Ectodermal cell (in vitro differentiated cells): Measurements from ENCODE around the gene BLCAP.
"Not testable (repeated sequence)": the region's sequence is repeated elsewhere in the genome, so short reads cannot be mapped to it uniquely, and the experiment has no call there.

Source experiments
- H3K27ac ChIP-seq: 2 replicates; pipeline ENCODE4 v1.7.0; 2013; ENCODE audit warnings: mild to moderate bottlenecking, low read depth, low read length; ENCODE audit not compliant: insufficient read depth, poor library complexity, severe bottlenecking
- H3K27me3 ChIP-seq: 2 replicates; pipeline ENCODE4 v1.7.0; 2013; ENCODE audit warnings: mild to moderate bottlenecking, low read length; ENCODE audit not compliant: insufficient read depth, control insufficient read depth, poor library complexity, severe bottlenecking
- H3K36me3 ChIP-seq: one replicate; pipeline ENCODE4 v1.7.0; 2013; ENCODE audit warnings: low read length; ENCODE audit not compliant: control insufficient read depth, insufficient read depth
- H3K4me1 ChIP-seq: one replicate; pipeline ENCODE4 v1.7.0; 2013; ENCODE audit warnings: low read length; ENCODE audit not compliant: control insufficient read depth, insufficient read depth
- H3K4me3 ChIP-seq: 2 replicates; pipeline ENCODE4 v1.7.0; 2013; ENCODE audit warnings: low read depth, low read length, control low read depth; ENCODE audit not compliant: insufficient read depth
- H3K9me3 ChIP-seq: 2 replicates; pipeline ENCODE4 v1.7.0; 2013; ENCODE audit warnings: mild to moderate bottlenecking, low read length, moderate library complexity; ENCODE audit not compliant: control insufficient read depth
- WGBS, 2 experiments: methylation state at CpG; one replicate each; pipeline ENCODE4 v1.1.7; 2013; ENCODE audit warnings: missing lambda C conversion rate in 2 of 2; 5-methylcytosine and 5-hydroxymethylcytosine counted together

The BLCAP gene

DNA sequence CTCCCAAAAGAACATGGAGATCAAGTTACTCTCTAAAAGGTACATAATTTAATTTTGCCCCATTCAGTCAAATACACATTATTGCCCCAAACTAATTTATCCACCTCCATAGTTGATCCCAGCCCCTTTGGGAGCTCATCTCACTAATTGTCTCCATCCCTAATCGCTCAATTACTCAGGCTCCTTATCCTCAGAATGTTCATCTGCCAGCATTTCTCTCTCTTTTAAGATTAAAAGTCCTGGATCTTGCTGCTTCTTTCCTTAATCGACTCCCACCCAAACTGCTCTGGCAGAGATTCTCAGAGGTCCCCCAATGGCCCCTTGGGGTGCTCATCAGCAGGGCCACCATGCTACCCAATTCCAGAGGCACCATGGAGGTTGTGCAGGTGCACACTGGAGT is 25.0 kb downstream of the BLCAP start:
- no peaks in the 10 kb centered on the region for H3K27me3 ChIP-seq
- no peak overlapping the region for H3K27ac ChIP-seq
- WGBS, 2 experiments: 92% methylated on average over 2 of the region's 2 CpGs
- no peak overlapping the region for H3K4me3 ChIP-seq
- peaks cover 4% of the 10 kb centered on the region for H3K4me1 ChIP-seq
- H3K36me3 ChIP-seq: no peaks in the 10 kb centered on the region
- no peaks in the 10 kb centered on the region for H3K9me3 ChIP-seq

DNA sequence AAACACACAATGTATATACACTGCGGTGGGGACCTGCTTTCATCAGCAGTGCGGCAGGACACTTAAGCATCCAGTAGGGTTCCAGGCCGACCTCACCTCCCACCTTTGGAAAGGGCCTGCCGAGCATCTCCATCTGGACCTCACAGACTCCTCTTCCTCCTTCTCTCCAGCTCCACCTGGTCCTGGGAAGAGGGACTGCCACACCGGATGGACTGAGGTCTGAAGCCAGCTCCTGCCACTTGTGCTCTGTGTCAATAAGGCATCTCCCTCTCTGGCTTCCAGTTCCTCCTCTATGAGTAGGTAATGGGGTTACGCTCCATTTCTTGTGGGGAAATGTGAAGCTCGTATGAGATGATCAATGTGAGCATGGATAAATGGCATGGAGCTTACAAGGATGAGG is 25.7 kb downstream of the BLCAP start:
- Histone ChIP-seq H3K4me1 (peaks cover 4% of the 10 kb centered on the region), H3K4me3 (no peak overlapping the region), H3K27ac (no peak overlapping the region), H3K9me3 (no peaks in the 10 kb centered on the region), H3K27me3 (no peaks in the 10 kb centered on the region), H3K36me3 (no peaks in the 10 kb centered on the region)
- 82 to 83% methylated on average over 7 of the region's 7 CpGs for WGBS, 2 experiments

DNA sequence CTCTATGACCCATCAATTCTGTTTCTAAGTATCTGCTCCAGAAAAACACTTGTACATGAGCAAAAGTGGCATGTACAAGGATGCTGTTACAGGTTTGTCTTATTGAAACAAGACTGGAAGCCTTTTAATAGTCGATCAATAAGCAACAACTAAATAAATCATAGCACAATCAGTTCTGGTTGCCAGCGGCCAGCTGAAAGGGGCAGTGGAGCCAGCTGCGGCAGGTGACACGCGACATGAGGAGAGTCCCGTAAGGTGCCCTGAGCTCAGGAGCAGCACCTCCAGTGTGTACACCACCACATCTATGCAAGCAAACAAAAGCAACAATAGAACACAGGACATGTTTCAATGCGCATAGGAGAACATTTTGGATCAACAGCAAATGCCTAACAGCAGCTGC is 27.4 kb downstream of the BLCAP start:
- Histone ChIP-seq H3K27ac (no peak overlapping the region), H3K9me3 (no peaks in the 10 kb centered on the region), H3K36me3 (no peaks in the 10 kb centered on the region), H3K4me3 (no peak overlapping the region), H3K4me1 (no peaks in the 10 kb centered on the region), H3K27me3 (no peaks in the 10 kb centered on the region)
- 94 to 96% methylated on average over 7 of the region's 7 CpGs for WGBS, 2 experiments

DNA sequence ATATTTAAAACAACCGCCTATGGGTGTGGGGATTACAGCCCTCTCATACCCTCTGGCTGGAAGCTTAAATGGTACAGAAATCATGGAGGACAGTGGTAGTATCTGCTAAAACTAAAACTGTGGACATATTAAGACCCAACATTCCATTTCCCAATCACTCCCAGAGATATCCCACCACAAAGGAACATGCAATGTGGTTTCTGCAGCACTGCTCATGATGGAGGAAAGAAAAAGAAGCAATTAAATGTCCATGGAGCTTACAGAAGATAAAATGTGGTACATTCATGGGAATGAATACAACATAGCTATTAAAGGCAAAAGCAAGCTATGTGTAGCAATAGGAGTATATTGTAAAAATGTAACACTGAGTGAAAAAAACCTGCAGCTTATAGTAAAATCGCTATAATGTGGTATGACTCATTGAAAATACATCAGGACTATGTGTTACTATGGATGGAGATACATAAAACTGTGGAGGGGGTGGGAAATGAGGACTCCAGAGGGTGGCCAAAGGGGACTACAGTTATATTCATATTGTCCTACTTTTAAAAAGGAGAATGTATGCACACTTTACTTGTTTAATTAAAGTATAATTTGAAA is 29.5 kb downstream of the BLCAP start:
- no peaks in the 10 kb centered on the region for H3K27me3 ChIP-seq
- no peaks in the 10 kb centered on the region for H3K4me1 ChIP-seq
- H3K9me3 ChIP-seq: no peaks in the 10 kb centered on the region
- no peak overlapping the region for H3K27ac ChIP-seq
- no peaks in the 10 kb centered on the region for H3K36me3 ChIP-seq
- H3K4me3 ChIP-seq: no peak overlapping the region
- 82 to 95% methylated on average over 1 to 2 of the region's 2 CpGs for WGBS, 2 experiments

DNA sequence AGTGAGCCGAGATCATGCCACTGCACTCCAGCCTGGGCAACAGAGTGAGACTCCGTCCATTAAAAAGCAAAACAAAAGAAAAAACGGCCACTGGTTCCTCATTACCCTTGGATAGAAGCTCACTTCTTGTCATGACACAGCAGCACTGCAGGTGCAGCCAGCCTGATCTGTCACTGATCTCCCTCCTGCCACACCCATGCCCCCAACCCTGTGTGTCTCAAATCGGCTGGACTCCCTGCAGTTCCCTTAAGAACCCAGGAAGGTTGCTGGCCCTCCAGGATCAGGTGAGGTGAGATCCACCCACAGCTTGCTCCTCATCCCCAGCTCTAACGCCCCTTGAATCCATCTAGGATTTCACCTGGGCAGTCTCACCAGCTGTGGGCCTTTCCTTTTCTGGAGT is 32.9 kb downstream of the BLCAP start:
- Histone ChIP-seq H3K27ac (no peak overlapping the region), H3K9me3 (no peaks in the 10 kb centered on the region), H3K4me1 (no peaks in the 10 kb centered on the region), H3K4me3 (no peak overlapping the region), H3K27me3 (no peaks in the 10 kb centered on the region), H3K36me3 (no peaks in the 10 kb centered on the region)
- 87 to 89% methylated on average over 5 of the region's 5 CpGs for WGBS, 2 experiments

DNA sequence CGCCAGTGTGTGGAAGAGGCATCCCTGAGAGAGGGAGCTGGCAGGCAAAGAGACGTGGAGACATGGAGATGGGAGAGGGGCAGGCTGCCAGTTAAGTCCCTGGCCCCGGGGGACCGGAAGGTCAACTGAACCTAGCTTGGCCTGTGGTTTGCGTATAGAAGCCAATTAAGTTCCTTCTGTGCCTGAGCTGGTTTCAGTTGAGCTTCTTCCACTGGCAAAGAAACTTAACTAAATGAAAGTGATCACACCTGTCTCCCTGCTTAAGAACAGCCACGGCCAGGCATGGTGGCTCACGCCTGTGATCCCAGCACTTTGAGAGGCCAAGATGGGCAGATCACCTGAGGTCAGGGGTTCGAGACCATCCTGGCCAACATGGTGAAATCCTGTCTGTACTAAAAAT is 33.4 kb downstream of the BLCAP start:
- 91 to 94% methylated on average over 8 of the region's 8 CpGs for WGBS, 2 experiments
- no peak overlapping the region for H3K27ac ChIP-seq
- no peaks in the 10 kb centered on the region for H3K36me3 ChIP-seq
- H3K27me3 ChIP-seq: no peaks in the 10 kb centered on the region
- H3K9me3 ChIP-seq: no peaks in the 10 kb centered on the region
- H3K4me1 ChIP-seq: no peaks in the 10 kb centered on the region
- H3K4me3 ChIP-seq: no peak overlapping the region

DNA sequence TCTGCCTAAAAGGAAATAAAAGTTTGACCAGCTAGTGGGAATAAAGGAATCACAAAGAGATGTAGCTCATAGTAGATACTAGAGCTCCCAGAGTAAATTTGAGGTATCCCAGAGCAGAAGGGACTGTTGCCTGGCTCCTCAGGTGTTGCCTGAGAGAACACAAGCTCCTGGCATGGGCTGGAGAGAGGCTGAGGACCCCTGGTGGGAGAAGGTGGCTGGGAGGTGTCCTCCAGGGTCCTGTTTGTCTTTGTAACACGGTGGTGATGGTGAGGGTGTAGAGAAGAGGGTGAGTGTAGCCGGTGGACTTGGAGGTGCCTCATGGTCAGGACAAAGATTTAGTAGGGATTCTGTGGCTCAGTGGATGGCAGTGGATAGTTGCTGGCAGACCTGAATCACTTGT is 34.7 kb downstream of the BLCAP start:
- H3K27ac ChIP-seq: no peak overlapping the region
- H3K27me3 ChIP-seq: no peaks in the 10 kb centered on the region
- H3K9me3 ChIP-seq: no peaks in the 10 kb centered on the region
- H3K4me1 ChIP-seq: no peaks in the 10 kb centered on the region
- 84 to 88% methylated on average over 2 of the region's 2 CpGs for WGBS, 2 experiments
- no peak overlapping the region for H3K4me3 ChIP-seq
- H3K36me3 ChIP-seq: no peaks in the 10 kb centered on the region

DNA sequence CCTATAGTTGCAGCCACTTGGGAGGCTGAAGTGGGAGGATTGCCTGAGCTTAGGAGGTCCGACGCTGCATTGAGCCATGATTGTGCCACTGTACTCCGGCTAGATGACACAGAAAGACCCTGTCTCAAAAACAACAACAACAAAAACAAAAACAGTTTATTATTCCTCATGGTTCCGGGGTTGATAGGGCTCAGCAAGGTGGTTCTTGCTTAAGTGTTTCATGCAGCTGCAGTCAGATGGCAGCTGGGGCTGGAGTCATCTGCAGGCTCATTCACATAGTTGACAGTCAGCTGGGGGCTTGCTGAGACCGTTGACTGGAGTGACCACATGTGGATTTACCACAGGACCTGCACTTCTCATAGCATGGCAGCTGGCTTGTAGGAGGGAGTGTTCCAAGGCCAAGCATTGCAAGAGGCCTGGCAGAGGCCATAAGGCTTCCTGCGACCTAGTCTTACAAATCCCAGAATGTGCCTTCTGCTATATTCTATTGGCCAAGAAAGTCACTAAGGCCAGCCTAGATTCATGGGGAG is 35.5 kb downstream of the BLCAP start:
- Histone ChIP-seq H3K36me3 (no peaks in the 10 kb centered on the region), H3K27ac (no peak overlapping the region), H3K4me3 (no peak overlapping the region), H3K27me3 (no peaks in the 10 kb centered on the region), H3K9me3 (no peaks in the 10 kb centered on the region), H3K4me1 (no peaks in the 10 kb centered on the region)
- WGBS, 2 experiments: 93 to 94% methylated on average over 6 of the region's 6 CpGs

DNA sequence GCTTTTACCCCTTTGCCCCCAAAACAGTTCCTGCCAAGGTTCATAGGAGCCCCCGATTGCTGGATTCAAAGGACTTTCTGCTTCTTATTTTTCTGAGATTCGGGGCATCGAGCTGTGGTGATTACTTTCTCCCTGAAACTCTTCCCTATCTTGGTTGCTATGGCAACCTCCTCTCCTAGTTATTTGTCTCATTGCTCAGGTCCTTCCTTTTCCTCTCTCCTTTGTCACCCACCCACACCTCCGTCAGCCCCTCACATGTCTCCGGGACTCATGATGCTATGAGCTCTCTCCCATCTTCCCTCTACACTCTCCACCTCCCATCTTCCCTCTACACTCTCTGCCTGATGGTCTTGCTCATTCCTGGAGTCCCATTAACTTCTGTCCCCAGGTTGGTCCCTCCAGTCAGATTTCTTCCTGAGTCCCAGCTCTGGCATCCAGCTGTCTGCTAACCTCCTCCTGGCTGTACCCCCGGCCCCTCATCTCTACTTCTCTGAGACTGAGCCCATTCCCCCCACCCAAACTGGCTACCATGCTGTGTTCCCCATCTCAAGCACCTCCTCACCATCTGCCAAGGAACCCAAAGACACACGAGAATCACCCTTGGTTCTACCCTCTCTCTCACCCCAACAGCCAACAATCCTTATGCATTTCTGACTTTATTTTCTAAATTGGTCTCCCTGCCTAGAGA is 36.9 kb downstream of the BLCAP start:
- H3K27me3 ChIP-seq: no peaks in the 10 kb centered on the region
- H3K36me3 ChIP-seq: no peaks in the 10 kb centered on the region
- H3K27ac ChIP-seq: no peak overlapping the region
- no peak overlapping the region for H3K4me3 ChIP-seq
- no peaks in the 10 kb centered on the region for H3K9me3 ChIP-seq
- H3K4me1 ChIP-seq: peaks cover 3% of the 10 kb centered on the region
- WGBS, 2 experiments: 84 to 85% methylated on average over 7 of the region's 7 CpGs

DNA sequence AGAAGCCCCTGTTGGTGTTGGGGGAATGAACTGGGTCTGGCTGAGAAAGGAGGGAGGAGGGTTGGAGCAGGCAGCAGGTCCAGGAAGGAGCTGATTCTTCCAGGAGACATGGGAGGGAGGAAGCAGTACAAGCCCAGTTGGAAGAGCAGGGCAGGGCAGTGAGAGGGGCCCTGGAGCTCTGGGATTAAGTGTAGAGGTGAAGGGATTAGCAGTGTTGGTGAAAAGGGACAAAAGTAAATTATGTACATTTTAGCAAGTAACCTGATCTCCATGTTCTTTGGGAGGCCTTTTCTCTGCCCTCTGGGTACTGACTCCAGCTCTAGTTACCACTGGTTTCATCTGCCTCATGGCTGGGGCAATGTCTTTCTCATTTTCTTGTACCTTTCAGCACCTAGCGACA is 41.5 kb downstream of the BLCAP start:
- not testable (repeated sequence) for H3K27me3 ChIP-seq, H3K27ac ChIP-seq, H3K4me3 ChIP-seq, H3K36me3 ChIP-seq, H3K9me3 ChIP-seq, H3K4me1 ChIP-seq
- WGBS, 2 experiments: 91 to 98% methylated on average over 1 of the region's 1 CpG
